MM.1S (cell line): ENCODE results near the gene TMEM208.

Experiments
- DNase-seq: peaks from one replicate; pipeline ENCODE4 v3.0.0-alpha.2; 2015
- H2AFZ ChIP-seq: fragments of 300-600 bp; sonication (generic); 2 replicates; pipeline ENCODE4 v1.6.0; 2016; ENCODE audit warnings: antibody characterized with exemption, low read length
- H3F3A ChIP-seq: fragments of 300-600 bp; sonication (generic); 2 replicates; pipeline ENCODE4 v1.6.1; 2016; ENCODE audit warnings: mild to moderate bottlenecking, antibody characterized with exemption, low read length, moderate library complexity, mixed read lengths; ENCODE audit not compliant: insufficient read depth
- H3K27ac ChIP-seq: fragments of 300-600 bp; sonication (generic); 2 replicates; pipeline ENCODE4 v1.5.1; 2016; ENCODE audit warnings: mild to moderate bottlenecking, low read length
- H3K27me3 ChIP-seq: fragments of 300-600 bp; sonication (generic); replicated peaks from 2 replicates; pipeline ENCODE4 v1.6.0; 2016; ENCODE audit warnings: low read length; ENCODE audit not compliant: insufficient read depth
- H3K36me3 ChIP-seq: fragments of 300-600 bp; sonication (generic); replicated peaks from 2 replicates; pipeline ENCODE4 v1.6.1; 2016; ENCODE audit warnings: mild to moderate bottlenecking, low read length, mixed read lengths; ENCODE audit not compliant: insufficient read depth
- H3K4me1 ChIP-seq: fragments of 300-600 bp; sonication (generic); 2 replicates; pipeline ENCODE4 v1.6.1; 2016; ENCODE audit warnings: low read length, mixed read lengths
- H3K4me2 ChIP-seq: fragments of 300-600 bp; sonication (generic); 2 replicates; pipeline ENCODE4 v1.6.0; 2016; ENCODE audit warnings: low read depth, low read length
- H3K4me3 ChIP-seq: fragments of 300-600 bp; sonication (generic); 2 replicates; pipeline ENCODE4 v1.5.1; 2016; ENCODE audit warnings: low read length, mixed read lengths
- H3K79me2 ChIP-seq: fragments of 300-600 bp; sonication (generic); 2 replicates; pipeline ENCODE4 v1.6.1; 2016; ENCODE audit warnings: mixed run types, low read length, mixed read lengths
- H3K9ac ChIP-seq: fragments of 300-600 bp; sonication (generic); 2 replicates; pipeline ENCODE4 v1.6.1; 2016; ENCODE audit warnings: low read length, mixed read lengths
- H3K9me2 ChIP-seq: fragments of 300-600 bp; sonication (generic); replicated peaks from 2 replicates; pipeline ENCODE4 v1.6.1; 2016; ENCODE audit warnings: mild to moderate bottlenecking, low read length, mixed read lengths; ENCODE audit not compliant: insufficient read depth
- H3K9me3 ChIP-seq: fragments of 300-600 bp; sonication (generic); replicated peaks from 2 replicates; pipeline ENCODE4 v1.6.1; 2016; ENCODE audit warnings: mild to moderate bottlenecking, low read length, mixed read lengths; ENCODE audit not compliant: insufficient read depth
- H4K20me1 ChIP-seq: fragments of 300-600 bp; sonication (generic); 2 replicates; pipeline ENCODE4 v1.6.1; 2016; ENCODE audit warnings: mild to moderate bottlenecking, low read length, moderate library complexity, mixed read lengths; ENCODE audit not compliant: insufficient read depth
- EZH2 ChIP-seq: fragments of 300-600 bp; sonication (generic); optimal IDR thresholded peaks from 2 replicates; pipeline ENCODE3; 2017; ENCODE audit warnings: low read depth, mild to moderate bottlenecking, antibody characterized with exemption, low read length, mixed read lengths
- EZH2phosphoT487 ChIP-seq: fragments of 300-600 bp; sonication (generic); IDR thresholded peaks from 2 replicates; pipeline ENCODE4 v1.6.1; 2018; ENCODE audit warnings: antibody characterized with exemption, low read length
- TF ChIP-seq, protein P1 (sequence below): fragments of 300-600 bp; sonication (generic); IDR thresholded peaks from 2 replicates; pipeline ENCODE4 v1.5.1; 2016; ENCODE audit warnings: antibody characterized with exemption, low read length, mixed read lengths

TMEM208 gene

DNA sequence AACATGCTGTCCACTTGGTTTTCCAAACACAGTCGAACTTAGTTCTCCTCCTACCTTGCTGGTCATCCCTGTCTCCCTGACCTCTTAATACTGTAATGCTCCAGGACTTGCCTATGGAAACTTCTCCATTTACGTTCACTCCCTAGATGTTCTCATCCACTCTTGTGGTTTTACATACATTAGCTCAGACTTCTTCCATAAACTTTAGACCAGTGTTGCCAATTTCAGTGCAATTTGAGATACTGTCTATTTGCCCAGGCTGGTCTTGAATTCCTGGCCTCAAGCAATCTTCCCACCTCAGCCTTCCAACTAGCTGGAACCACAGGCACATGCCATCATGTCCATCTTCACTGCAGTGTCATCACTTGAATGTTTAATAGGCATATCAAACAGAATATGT, 44.6 kb upstream of the TMEM208 start:
- Histone ChIP-seq H3K27me3 (peaks cover 13% of the 10 kb centered on the region), H3K36me3 (no peaks in the 10 kb centered on the region), H3K4me2 (peak overlapping the region; percentile 80), H3K9me2 (no peaks in the 10 kb centered on the region), H3K9me3 (no peaks in the 10 kb centered on the region), H3K79me2 (peaks cover 17% of the 10 kb centered on the region), H3K4me3 (no peak overlapping the region), H3K9ac (peak overlapping the region; percentile 87; the same call in 1 of the 2 replicates), H3F3A (peaks cover 16% of the 10 kb centered on the region; the same call in 1 of the 2 replicates), H3K27ac (no peak overlapping the region), H4K20me1 (no peaks in the 10 kb centered on the region), H3K4me1 (peaks cover 26% of the 10 kb centered on the region), H2AFZ (no peak overlapping the region)
- DNase-seq, result no peak
- TF ChIP-seq EZH2phosphoT487 (no peak), EZH2 (no peak)
- TF ChIP-seq, protein P1, sequence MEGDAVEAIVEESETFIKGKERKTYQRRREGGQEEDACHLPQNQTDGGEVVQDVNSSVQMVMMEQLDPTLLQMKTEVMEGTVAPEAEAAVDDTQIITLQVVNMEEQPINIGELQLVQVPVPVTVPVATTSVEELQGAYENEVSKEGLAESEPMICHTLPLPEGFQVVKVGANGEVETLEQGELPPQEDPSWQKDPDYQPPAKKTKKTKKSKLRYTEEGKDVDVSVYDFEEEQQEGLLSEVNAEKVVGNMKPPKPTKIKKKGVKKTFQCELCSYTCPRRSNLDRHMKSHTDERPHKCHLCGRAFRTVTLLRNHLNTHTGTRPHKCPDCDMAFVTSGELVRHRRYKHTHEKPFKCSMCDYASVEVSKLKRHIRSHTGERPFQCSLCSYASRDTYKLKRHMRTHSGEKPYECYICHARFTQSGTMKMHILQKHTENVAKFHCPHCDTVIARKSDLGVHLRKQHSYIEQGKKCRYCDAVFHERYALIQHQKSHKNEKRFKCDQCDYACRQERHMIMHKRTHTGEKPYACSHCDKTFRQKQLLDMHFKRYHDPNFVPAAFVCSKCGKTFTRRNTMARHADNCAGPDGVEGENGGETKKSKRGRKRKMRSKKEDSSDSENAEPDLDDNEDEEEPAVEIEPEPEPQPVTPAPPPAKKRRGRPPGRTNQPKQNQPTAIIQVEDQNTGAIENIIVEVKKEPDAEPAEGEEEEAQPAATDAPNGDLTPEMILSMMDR, result no peak

DNA sequence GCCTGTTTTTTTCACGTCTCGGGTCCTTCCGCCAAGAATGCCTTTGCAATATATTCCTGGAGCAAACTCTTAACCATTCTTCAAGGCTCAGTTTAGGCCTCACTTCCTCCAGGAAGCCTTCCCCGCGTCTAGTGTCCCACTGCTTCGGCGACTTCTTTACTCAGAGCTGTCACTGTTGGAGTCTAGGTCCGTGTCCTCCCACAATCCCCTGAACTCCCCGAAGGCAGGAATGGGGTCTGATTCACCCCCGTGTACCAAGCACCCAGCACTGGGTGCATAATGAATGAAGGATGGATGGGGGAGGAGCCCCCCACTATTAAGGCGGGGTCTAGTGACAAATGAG, 43.7 kb upstream of the TMEM208 start:
- H3F3A ChIP-seq, result peaks cover 9% of the 10 kb centered on the region; the same call in 1 of the 2 replicates
- H3K4me1 ChIP-seq, result peaks cover 21% of the 10 kb centered on the region
- H4K20me1 ChIP-seq, result no peaks in the 10 kb centered on the region
- H3K27ac ChIP-seq, result peak overlapping the region; percentile 78; the same call in 1 of the 2 replicates
- DNase-seq, result no peak
- H3K9me3 ChIP-seq, result no peaks in the 10 kb centered on the region
- H3K4me3 ChIP-seq, result peak overlapping the region; percentile 83
- TF ChIP-seq, protein P1, result no peak
- TF ChIP-seq EZH2phosphoT487, result no peak
- no peak for TF ChIP-seq EZH2
- H3K9me2 ChIP-seq, result no peaks in the 10 kb centered on the region
- H2AFZ ChIP-seq, result peak overlapping the region; percentile 79
- H3K9ac ChIP-seq, result peak overlapping the region; percentile 87
- peaks cover 17% of the 10 kb centered on the region for H3K79me2 ChIP-seq
- H3K36me3 ChIP-seq, result no peaks in the 10 kb centered on the region
- peak overlapping the region; percentile 80 for H3K4me2 ChIP-seq
- peaks cover 13% of the 10 kb centered on the region for H3K27me3 ChIP-seq

DNA sequence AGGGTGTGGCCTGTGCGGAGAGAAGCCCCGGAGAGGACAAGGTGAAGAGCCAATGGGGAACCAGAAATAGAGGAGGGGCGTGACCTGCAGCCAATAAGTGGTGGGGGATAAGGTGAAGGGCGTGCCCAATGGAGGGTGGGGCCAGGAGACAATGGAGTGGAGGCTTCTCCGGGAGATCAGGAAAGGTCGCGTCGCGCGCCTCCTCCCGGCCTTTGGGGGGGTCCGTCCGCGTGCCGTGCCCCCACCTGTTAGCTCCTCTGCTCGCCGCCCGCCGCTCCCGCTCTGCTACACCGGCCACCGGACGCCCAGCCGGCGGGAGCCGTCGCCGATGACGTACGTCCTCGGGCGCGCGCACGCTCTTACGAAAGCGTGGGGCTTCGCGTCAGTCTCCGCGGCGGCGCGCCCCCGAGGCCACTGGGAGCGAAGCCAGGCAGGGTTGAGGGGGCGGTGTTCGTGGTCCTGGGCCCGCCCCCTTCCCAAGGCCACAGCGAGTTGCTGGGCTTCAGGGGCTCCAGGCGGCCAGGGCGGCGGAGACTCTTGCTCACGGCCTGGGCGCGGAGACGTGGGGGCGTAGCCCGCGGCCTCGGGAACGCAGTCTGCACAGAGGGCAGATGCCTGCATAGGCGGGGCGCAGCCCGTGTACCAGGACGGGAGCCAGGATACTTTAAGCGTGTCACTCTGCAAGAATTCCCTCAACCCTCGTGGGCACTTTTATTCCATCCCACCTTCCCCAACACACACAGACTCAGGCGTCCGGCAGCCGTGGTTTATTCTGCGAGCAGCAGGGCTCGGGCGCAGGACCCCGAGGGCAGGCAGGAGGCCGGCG, 43.1 kb upstream of the TMEM208 start, which contains the start of gene MATCAP1:
Gene MATCAP1, minus strand, starts transcription at position 337 of the 826 bp plus-strand sequence. CDS start 3,353 bp downstream, outside the sequence.
- peak within 1 kb of the TSS; percentile 78; the same call in 1 of the 2 replicates for H3K27ac ChIP-seq
- peak within 1 kb of the TSS; percentile 83 for H3K4me3 ChIP-seq
- peak; percentile 97 for DNase-seq
- H3K9me3 ChIP-seq, result no peaks in the 10 kb centered on the region
- H3K36me3 ChIP-seq, result no peaks in the 10 kb centered on the region
- H3K4me2 ChIP-seq, result peak within 1 kb of the TSS; percentile 87
- peaks cover 13% of the 10 kb centered on the region for H3K27me3 ChIP-seq
- peaks cover 9% of the 10 kb centered on the region; the same call in 1 of the 2 replicates for H3F3A ChIP-seq
- TF ChIP-seq EZH2phosphoT487, result no peak
- TF ChIP-seq, protein P1, result no peak
- TF ChIP-seq EZH2, result no peak
- H2AFZ ChIP-seq, result peak within 1 kb of the TSS; percentile 79
- peaks cover 19% of the 10 kb centered on the region for H3K4me1 ChIP-seq
- peaks cover 17% of the 10 kb centered on the region for H3K79me2 ChIP-seq
- H3K9me2 ChIP-seq, result no peaks in the 10 kb centered on the region
- H3K9ac ChIP-seq, result peak within 1 kb of the TSS; percentile 87
- no peaks in the 10 kb centered on the region for H4K20me1 ChIP-seq
